ENCODE measurements around the gene HPSE2.
"Not testable (repeated sequence)": the region's sequence is repeated elsewhere in the genome, so short reads cannot be mapped to it uniquely, and the experiment has no call there.

Gene HPSE2

DNA sequence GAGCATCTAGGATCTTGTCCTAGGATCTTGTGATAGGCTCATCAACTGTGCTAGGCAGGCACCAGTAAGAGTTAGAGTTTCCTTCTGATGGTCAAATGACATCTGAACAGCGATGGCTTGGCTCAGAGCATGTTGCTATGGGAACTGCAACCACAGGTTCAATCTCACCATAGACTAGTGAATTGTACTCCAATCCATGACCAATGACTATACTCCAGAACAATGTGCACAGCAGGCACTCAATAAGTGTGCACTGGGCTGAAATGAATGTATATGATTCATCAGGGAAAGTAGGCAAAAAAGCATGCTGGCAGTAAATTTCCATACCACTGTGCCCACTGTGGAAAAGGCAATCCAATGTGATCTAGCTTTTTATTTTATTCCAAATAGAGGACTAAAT is 625.4 kb downstream of the HPSE2 start:
- DNase-seq: no peak

- no peak for DNase-seq
These were observed 626.4 kb downstream of the HPSE2 start for GRCh38 chr10:98609265-98609664.

DNA sequence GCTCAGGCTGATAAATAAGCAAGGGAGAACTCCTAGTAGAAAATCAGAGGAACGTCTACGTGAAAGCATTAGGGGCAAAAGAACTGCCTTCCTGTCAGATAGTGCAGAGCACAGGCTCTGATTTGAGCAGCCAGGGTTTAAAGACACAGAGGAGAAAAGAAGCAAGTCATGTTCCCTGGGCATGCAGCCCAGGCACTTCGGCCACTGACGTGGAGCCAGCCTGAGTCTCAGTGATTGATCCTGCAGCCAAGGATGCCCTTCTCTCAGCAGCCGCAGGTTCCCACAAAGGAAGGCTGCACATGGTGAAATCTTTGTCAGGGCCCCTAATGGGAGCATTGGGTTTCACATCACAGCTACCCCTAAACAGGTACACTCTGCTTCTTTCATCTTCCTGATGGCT is 627.2 kb downstream of the HPSE2 start:
- DNase-seq: no peak

GRCh38 chr10:98602224-98602623 is 633.4 kb downstream of the HPSE2 start:
- no peak for DNase-seq

DNA sequence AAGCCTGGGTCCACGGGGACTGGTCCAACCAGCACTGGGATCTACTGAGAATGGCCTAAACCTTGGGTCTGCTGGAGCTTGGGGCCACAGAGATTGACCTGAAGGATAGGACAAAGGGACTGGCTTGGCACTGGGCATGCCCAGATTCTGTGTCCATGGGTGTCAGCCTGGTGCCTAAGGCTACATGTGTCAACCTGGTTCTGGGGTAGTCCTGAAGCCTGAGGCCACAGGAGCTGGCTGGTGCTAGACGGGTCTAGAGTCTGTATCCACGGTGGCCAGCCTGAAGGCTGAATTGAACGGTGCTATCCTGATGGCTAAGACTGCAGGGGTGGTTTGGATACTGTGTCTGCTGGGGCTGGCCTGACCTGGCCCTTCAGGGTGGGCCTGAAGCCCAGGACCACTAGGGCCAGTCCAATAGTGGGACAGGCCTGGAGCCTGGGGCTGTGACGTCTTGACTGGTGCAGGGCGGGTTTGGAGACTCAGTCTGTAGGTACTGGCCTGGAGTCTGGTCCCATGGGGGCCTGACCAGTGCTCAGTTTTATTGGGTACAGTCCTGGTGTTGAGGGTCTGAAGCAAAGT is 636.5 kb downstream of the HPSE2 start:
- DNase-seq: no peak

GRCh38 chr10:98596404-98596803 is 639.2 kb downstream of the HPSE2 start:
- DNase-seq: no peak

- no peak for DNase-seq
These were observed 646.0 kb downstream of the HPSE2 start for GRCh38 chr10:98589691-98590090.

DNA sequence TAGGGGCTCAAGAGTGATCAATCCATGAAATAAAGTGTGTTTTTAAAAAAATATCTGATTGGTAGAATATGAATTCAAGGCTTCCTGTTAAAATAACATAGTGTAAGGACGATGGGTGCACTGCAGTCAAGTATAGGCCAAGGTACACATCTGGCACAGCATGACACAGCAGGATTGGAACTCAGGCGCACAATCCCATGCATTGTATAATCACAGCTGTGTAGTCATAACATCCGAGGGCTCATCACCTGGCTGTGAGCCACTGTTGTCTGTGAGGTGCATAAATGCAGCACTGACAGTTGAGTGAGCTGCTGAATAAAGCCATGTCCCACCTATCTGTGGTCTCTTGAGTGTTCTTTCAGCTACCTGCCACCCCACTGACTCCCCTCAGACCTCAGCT is 646.6 kb downstream of the HPSE2 start:
- DNase-seq: no peak

- DNase-seq: no peak
These were observed 648.4 kb downstream of the HPSE2 start for GRCh38 chr10:98587156-98587837.

DNA sequence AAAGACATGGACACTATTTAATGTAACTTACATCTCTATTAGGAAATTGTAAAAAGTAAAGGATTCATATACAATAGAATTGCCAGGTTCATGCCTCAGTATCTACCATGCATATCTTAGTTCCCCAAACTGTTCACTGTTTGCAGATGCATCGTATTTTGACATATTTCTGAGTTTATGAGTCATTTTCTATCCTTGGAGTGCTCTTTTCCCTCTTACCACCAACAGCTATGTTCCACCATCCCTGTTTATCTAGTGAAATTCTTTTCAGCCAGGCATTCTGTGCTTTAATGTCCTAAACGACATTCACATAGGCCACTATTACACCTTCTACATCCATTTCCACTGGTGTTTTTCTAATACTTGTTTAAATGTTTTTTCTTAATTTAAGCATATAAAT is 649.6 kb downstream of the HPSE2 start:
- no peak for DNase-seq

DNA sequence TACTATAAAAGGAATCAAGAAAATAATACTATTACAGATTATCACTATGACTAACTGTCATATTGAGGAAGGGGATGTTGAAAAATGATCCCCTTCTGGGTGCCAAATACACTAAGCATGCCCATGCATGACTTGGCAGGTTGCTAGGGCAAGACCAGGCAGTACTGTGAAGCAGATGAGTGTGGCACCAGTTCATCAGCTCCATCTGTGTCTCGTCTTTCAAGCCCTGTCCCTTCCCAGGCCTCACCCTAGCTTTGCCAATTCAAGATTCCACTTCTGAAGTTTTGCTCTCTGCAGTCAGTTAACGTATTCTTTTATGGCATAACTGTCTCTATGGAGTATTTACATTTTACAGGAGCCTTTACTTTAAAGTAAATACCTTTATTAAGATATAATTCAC is 653.3 kb downstream of the HPSE2 start:
- DNase-seq: no peak

DNA sequence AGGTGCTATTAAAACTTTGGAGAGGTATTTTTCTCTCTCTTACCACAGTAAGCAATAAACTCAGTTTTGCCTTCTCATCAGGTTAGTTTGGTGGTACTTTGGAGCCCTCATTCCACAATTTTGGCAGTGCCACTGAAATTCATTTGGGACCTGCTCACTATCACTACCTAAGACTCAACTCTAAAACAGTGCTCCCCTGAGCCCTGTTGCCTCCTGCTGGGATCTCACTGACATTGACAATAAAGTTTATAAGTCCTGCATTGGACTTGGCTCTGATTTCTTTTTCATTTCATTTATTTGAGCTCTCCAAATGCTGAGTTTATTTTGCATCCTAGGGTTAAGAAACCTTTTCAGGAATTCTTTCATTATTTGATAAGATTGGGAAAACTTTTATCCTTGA is 658.1 kb downstream of the HPSE2 start:
- no peak for DNase-seq

DNA sequence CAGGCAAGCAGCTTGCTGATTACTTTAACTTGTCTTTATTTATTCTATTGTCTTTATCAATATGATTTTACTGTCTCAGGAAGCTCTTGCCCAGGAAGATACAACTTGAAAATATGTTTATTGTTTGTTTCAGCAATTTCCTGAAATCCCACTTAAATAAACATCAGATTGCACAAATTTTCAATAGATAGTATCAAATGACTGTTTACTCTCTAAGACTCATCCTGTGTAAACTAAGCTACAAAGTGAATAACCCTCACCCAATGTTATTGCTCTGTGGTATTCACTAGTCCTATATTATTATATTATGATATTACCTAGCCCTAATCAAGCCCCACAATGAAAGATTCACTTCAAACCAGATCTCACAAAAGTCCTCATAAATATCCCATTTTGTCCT is 658.5 kb downstream of the HPSE2 start:
- no peak for DNase-seq

- no peak for DNase-seq
These were observed 659.6 kb downstream of the HPSE2 start for GRCh38 chr10:98576096-98576495.

- DNase-seq: no peak
These were observed 663.1 kb downstream of the HPSE2 start for GRCh38 chr10:98572594-98572993.

GRCh38 chr10:98570834-98571233 is 664.8 kb downstream of the HPSE2 start:
- DNase-seq: no peak

DNA sequence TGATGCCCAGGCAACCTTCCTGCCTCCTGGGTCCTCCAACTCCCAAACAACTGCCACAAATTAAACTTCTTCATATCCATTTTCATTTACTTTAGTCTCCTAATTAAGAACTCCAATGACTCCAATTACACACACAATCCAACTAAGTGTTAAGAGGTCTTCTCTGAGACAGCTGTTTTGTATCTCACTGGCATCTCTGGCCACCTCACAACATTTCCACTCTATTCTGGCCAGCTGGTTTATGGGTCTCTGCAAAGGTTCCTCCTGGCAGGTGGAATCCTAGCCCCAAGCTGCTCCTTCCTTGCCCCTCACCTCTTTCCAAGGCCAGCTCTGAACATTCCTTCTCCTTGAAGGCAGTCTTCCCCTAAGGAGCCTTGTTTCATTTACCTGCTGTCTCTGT is 665.8 kb downstream of the HPSE2 start:
- no peak for DNase-seq

DNA sequence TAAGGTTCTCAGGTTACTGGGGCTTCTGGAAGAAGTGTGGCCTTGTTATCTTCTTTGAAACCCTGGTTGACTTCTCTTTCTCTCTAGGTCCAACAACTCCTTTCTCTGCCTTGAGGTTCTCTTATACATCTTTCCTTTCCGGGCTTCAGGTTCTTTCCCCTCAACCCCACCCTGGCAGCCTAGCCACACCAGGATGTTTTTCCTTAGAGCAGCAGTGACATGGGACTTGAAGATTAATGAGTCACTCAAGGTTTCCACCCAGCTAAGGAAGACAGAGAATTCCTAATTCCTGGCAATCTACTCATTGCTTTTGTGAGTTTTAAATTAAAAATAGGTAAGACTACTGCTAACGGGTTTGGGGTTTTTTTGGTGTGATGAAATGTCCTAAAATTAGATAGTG is 667.1 kb downstream of the HPSE2 start:
- no peak for DNase-seq

DNA sequence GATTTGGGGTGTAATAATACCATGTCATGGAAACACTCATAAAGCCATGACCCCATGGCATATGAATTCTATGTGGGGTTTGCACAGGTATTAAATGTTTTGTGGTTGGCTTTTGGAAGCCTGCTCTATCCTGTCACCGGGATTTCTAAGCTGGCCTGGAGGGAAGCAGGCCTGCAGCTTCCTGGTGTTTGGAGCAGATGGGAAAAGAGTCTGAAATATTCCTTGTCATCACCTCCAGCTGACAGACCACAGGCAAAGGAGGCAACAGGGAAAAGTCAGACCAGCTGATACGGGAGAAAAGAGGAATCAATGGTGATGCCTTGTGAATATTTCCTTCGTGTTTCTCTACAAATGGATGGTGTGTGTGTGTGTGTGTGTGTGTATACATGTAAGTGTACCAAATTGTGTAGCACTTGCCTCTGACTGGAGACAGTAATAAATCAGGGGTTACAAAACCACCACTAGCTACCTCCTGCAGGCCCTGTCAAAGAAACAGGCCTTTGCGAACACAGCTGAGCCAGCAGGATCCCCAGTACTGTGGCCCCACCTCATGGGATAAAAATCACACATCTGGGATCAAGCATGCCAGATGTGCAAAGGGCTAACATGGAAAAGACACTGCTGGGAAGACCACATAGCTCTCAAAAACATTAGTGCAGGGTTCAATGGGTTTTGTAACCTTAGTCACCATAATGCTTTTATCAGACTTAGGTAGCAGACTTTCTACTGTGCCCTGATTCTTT is 668.1 kb downstream of the HPSE2 start:
- DNase-seq: no peak

GRCh38 chr10:98563811-98564210 is 671.8 kb downstream of the HPSE2 start:
- no peak for DNase-seq

- DNase-seq: no peak
These were observed 675.1 kb downstream of the HPSE2 start for GRCh38 chr10:98560565-98560964.

GRCh38 chr10:98556061-98556460 is 679.6 kb downstream of the HPSE2 start:
- no peak for DNase-seq

DNA sequence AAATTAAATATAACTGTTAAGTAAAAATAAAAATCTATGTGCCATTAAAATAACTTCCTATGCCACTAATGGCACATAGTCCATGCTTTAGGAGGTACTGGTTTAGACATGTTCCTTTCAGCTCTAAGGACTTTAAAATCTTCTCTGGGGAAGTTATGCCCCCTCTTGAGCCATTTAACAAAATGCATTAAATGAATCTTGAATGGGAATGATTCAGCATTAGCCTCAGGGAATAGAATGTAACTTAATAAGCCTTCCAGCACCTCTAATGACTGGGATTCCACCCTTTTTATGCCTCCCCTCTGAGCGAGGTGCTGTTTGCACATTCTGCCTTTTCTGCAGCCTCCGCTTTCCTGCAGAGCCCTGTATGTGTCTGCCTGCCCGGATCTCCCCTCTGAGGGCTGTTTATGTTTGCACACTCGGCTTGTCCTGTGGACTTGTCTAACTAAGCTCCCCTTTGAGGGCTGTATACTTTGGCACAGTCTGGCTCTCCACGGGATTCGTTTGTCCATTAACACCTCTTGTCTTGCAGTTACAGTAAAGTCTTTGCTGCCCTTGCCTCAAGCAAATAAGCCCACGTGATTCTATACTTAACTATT is 680.5 kb downstream of the HPSE2 start:
- DNase-seq: no peak

- not testable (repeated sequence) for DNase-seq
These were observed 694.1 kb downstream of the HPSE2 start for GRCh38 chr10:98541561-98541960.

Measured in activated CD4-positive, alpha-beta T cell treated with anti-CD3 and anti-CD28 coated beads for 1 hour (primary cell).